ENCODE results near the gene NECAP2.
"Not testable (repeated sequence)": the region's sequence is repeated elsewhere in the genome, so short reads cannot be mapped to it uniquely, and the experiment has no call there.

Gene NECAP2

GRCh38 chr1:16500466-16500865, 59.9 kb downstream of the NECAP2 start:
- DNase-seq: not testable (repeated sequence)

GRCh38 chr1:16500975-16501374, 60.5 kb downstream of the NECAP2 start:
- DNase-seq: not testable (repeated sequence)

DNA sequence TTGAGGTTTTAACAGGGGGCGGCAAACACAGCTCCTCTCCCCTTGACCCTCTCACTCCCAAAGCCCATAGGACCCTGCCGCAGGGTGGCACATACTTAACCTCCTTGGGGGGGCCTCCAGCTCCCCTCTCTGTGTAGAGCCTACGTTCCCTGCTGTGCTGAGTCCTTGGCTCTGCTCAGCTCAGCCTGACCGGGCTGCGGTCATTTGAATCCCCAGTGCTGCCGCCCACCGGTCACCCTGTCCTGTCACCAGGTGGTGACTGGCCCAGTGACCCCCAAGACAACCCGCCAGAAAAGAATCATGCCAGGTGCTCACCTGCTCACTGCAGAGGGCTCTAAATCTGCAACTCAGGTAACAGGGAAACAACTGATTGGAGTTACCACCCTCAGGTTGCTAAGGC, 60.9 kb downstream of the NECAP2 start:
- not testable (repeated sequence) for DNase-seq

GRCh38 chr1:16503494-16503893, 63.0 kb downstream of the NECAP2 start:
- DNase-seq: no peak

- DNase-seq: not testable (repeated sequence)
These were observed 65.3 kb downstream of the NECAP2 start for GRCh38 chr1:16505870-16506269.

DNA sequence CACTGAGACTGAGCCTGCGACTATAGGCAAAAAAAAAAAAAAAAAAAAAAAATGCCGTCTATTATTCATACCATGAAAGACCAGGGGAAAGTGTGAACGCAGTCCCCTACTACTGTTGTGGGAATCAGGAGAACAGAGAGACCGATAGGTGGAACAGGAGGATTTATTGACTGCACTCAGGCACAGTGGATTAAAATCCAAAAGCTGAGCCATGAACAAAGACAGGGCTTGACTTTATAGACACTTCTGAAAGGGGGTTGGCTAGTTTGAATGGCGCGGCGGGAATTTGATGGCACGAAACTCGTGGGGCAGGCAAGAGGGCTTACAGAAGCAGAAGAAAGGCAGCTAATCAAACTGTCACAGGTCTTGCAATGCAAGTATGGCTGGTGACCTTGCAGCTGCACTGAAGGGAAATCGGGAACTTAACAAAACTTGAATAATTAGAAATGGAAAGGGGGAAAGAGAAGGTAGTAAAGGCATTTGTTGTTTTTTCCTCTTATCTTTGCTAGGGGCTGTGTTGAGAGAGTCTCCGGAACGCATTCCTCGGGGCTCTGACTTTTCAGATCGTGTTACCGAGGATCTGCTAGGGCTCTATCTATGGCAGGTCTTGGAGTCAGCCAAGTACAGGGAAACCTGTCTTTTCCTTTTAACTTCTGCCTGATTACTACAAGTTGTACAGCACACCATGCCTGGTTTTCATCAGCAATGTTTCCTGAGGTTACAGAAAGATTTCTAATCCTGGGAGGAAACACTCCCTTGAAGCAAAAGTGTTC, 66.0 kb downstream of the NECAP2 start:
- not testable (repeated sequence) for DNase-seq

DNA sequence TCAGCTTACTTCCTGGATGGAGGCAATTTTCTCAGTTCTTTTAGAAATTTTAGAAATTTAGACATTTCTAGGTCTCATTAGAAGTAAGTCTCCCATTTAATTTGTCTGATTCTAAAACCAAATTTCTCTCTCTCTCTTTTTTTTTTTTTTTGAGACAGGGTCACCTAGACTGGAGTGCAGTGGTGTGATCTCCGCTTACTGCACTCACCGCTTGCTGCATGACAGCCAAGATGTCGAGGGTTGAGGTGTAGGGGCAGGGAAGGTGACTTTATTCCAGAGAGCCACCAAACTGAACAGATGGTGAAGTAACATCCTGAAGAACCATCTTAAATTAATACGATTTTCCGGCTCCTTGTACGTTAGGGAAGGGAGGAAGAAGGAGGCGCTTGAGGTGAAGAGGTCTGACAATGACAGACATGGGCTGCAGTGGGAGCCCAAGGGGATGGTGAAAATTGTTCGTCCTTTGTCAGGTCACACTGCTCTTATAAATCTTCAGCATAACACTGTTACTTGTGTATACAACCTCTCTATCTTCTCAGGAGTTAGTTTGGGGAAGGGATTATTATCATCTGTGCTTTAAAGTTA, 68.4 kb downstream of the NECAP2 start:
- not testable (repeated sequence) for DNase-seq
